ENCODE results near the gene LAMC3. TPM values are rescaled to one million over a fixed set of nuclear protein-coding genes. Genes with fewer than 3 reads are reported as not detected.

The LAMC3 gene
- total and polyA plus RNA-seq, 9 of the 15 experiments (the other 6 are each of a cell fraction or from before 2014, with no cell fraction given): 0.10 TPM; not detected in 8

GRCh38 chr9:131098391-131099101 is 89.6 kb downstream of the LAMC3 start:
- ATAC-seq (peak; percentile 0; the same call in 2 of the 3 replicates), FAIRE-seq (no peak), DNase-seq (ENCODE audit: extremely low read depth in 1 of 4, low spot score in 3 of 4) (peak in 1 of 4 experiments; percentile 81)
- H3K36me3 ChIP-seq (ENCODE audit: control insufficient read depth, insufficient read depth, low read length): no peaks in the 10 kb centered on the region
- in situ Hi-C loops (cut with MboI) (no loop called here), intact Hi-C loops (cut with micrococcal nuclease) (no loop called here)
- H4K20me1 ChIP-seq (replicated peaks; ENCODE audit: control insufficient read depth, insufficient read depth, low read length): peaks cover 57% of the 10 kb centered on the region
- no peak overlapping the region for H3K4me2 ChIP-seq (ENCODE audit: insufficient read depth, low read length)
- H3K4me1 ChIP-seq (replicated peaks in 1 of 2; ENCODE audit: control insufficient read depth in 2 of 2, insufficient read depth in 2 of 2, low read length in 2 of 2): peaks cover 35 to 64% of the 10 kb centered on the region in 2 experiments
- peaks cover 54 to 84% of the 10 kb centered on the region in 2 experiments for H3K27me3 ChIP-seq (ENCODE audit: control insufficient read depth in 2 of 2, insufficient read depth in 2 of 2, low read length in 2 of 2)
- ChIA-PET CTCF (ENCODE audit: low intra/inter-chr PET ratio) (no interaction called here), POLR2A (interaction anchor here (0.6 to 99.3 kb wide), 16 partner anchors 2 to 296 kb away, joined by 3 to 3336 read pairs (median 3); partner anchors contain the start of genes AIF1L and NUP214)
- 11% methylated on average over 13 of the region's 13 CpGs for WGBS (ENCODE audit: insufficient coverage, low coverage, missing lambda C conversion rate)
- H3K4me3 ChIP-seq: no peak overlapping the region
- H3K9ac ChIP-seq (ENCODE audit: insufficient read depth in 1 of 2, low read depth in 2 of 2, low read length in 2 of 2): peak overlapping the region in 1 of 2 experiments; percentile 56; a peak in 2 of 4 replicates
- no TSS peak for BruUV-seq (replicated peaks)
- H3K9me3 ChIP-seq (replicated peaks; ENCODE audit: control insufficient read depth, insufficient read depth, low read depth, low read length): no peaks in the 10 kb centered on the region
- H3K79me2 ChIP-seq (ENCODE audit: control insufficient read depth, insufficient read depth, low read length): no peaks in the 10 kb centered on the region
- H3K9me1 ChIP-seq (ENCODE audit: control insufficient read depth, insufficient read depth, low read length): peaks cover 12% of the 10 kb centered on the region
- no peak overlapping the region for H3K27ac ChIP-seq (ENCODE audit: extremely low read depth, low read depth, low read length)
- H2AFZ ChIP-seq (ENCODE audit: low read depth, low read length): no peak overlapping the region
- TF ChIP-seq SRF (CRISPR knock-in tag; IDR thresholded peaks at IDR 0.05) (no peak), CEBPB (tag; IDR thresholded peaks at IDR 0.05) (no peak), BRD4 (IDR thresholded peaks at IDR 0.05) (no peak), MXI1 (IDR thresholded peaks at IDR 0.05; ENCODE audit: low read depth, low read length) (no peak), ZNF764 (CRISPR knock-in tag; IDR thresholded peaks at IDR 0.05; ENCODE audit: low read depth) (no peak)
- TF ChIP-seq, protein P1, sequence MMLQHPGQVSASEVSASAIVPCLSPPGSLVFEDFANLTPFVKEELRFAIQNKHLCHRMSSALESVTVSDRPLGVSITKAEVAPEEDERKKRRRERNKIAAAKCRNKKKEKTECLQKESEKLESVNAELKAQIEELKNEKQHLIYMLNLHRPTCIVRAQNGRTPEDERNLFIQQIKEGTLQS (IDR thresholded peaks at IDR 0.05): no peak
- TF ChIP-seq, protein P1 (CRISPR knock-in tag; conservative IDR thresholded peaks at IDR 0.05): peak; percentile 66; the same call in 1 of the 2 replicates
- TF ChIP-seq, protein P2, sequence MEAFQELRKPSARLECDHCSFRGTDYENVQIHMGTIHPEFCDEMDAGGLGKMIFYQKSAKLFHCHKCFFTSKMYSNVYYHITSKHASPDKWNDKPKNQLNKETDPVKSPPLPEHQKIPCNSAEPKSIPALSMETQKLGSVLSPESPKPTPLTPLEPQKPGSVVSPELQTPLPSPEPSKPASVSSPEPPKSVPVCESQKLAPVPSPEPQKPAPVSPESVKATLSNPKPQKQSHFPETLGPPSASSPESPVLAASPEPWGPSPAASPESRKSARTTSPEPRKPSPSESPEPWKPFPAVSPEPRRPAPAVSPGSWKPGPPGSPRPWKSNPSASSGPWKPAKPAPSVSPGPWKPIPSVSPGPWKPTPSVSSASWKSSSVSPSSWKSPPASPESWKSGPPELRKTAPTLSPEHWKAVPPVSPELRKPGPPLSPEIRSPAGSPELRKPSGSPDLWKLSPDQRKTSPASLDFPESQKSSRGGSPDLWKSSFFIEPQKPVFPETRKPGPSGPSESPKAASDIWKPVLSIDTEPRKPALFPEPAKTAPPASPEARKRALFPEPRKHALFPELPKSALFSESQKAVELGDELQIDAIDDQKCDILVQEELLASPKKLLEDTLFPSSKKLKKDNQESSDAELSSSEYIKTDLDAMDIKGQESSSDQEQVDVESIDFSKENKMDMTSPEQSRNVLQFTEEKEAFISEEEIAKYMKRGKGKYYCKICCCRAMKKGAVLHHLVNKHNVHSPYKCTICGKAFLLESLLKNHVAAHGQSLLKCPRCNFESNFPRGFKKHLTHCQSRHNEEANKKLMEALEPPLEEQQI (IDR thresholded peaks at IDR 0.05): no peak

All from K562 (cell line).